GM18508 (cell line): ENCODE measurements around the gene LOC128125822.

Source experiments
- ATAC-seq: cut with Tn5 transposase; IDR thresholded peaks from one replicate; pipeline ENCODE4 v1.9.1; 2021; ENCODE audit warnings: moderate number of reproducible peaks; ENCODE audit not compliant: insufficient read depth, unreplicated experiment

Gene LOC128125822

GRCh38 chr6:63553900-63554299 lies 18.4 kb upstream of the LOC128125822 start:
- ATAC-seq = no peak

GRCh38 chr6:63554782-63555181 lies 17.5 kb upstream of the LOC128125822 start:
- ATAC-seq = no peak

GRCh38 chr6:63556369-63556768 lies 15.9 kb upstream of the LOC128125822 start:
- ATAC-seq = no peak

DNA sequence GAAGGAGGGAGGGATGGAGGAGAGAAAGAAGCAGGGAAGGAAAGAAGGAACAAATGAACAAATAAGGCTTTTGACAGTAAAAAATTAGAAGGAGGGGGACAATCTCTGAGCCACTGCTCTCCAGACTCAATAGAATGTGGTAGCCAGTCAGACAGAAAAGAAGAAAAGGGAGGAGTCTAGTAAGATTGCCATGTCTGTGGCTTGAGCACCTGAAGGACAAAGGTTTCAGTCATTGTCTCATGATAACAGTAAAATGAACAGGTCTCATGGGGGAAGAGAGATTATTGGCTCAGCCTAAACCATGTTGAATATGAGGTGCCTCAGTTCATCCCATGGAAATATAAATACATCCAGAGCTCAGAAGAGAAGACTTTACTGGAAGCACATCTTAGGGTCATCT lies 14.0 kb upstream of the LOC128125822 start:
- ATAC-seq = peak; percentile 69

GRCh38 chr6:63560801-63561287 lies 11.4 kb upstream of the LOC128125822 start:
- no peak for ATAC-seq

DNA sequence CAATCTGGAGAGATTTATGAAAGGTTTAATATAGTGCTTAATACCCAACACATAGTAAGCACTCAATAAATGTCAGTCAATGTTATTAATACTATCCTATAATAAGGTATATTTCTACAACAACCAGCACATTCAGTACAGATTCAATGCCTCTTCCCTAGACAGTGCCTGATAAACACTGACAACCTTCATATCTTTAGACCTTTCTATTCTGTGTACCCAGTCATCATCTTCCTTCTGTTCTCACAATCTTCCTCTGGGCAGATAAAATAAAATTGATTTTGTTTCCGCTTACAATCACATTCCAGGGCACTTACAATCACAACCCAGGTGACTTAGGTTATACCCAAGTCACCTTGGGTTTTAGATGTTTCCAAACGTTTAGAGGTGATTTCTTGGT lies 11.0 kb upstream of the LOC128125822 start:
- ATAC-seq = no peak

GRCh38 chr6:63563235-63563634 lies 9.0 kb upstream of the LOC128125822 start:
- no peak for ATAC-seq

DNA sequence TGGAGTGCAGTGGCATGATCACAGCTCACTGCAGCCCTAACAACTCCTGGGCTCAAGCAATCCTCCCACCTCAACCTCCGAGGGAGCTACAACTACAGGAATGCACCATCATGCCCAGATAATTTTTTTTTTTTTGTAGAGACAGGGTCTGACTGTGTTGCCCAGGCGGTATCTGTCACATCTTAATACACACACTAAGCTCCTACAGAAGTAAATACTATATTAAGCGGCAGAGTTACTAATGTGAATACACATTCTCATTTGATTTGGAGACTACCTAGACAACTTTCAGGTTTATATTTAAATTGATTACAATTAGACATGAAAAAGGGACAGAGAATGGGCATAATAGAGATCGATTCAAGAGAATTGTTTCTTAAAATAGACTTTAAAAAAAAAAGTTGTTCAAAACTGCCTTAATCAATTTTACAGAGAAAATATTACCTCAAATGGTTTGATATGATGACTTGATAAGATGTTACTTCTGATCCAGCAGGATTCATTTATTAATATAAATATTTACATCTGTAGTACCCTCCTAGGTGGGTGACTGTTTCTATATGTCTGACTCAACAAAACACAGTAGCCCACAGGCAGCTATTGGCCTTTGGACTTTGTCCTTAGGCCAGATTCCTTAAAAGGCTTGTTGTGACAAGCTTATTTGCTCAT lies 7.1 kb upstream of the LOC128125822 start:
- no peak for ATAC-seq

DNA sequence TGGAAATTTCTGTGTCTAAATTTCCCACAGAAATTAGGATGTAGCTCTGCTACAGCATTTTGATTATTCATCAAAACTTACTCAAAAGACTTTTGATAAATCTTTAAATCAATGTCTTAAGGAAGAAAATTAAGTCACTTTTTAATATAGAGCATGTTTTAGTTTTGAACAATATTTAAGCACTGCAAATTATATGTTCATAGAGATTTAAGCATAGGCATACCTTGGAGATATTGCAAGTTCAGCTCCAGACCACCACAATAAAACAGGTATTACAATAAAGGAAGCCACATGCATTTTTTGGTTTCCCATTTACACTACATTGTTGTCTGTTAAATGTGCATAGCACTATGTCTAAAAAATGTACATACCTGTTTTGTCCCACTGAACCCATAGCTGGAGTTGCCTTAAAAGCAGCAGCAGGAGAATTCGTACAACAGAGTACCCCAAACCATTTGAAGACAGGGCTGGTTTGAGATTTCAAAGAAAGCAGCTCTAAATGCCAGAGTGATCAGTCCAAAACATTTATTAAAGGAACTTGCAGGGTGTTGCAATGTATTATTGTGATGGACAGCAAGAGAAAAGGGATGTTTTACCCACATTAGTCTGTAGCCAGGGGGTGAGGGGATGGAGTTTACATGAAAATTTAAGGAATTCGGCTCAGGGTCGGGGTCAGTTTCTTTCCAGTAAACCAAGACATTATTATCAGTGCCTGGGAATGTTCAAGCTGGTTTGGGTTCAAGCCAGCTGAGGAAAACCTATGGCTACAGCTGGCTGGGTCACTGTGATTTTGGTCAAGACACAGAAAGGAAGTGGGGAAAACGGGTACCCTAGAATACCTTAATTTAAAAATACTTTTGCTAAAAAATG lies 6.3 kb upstream of the LOC128125822 start:
- no peak for ATAC-seq

DNA sequence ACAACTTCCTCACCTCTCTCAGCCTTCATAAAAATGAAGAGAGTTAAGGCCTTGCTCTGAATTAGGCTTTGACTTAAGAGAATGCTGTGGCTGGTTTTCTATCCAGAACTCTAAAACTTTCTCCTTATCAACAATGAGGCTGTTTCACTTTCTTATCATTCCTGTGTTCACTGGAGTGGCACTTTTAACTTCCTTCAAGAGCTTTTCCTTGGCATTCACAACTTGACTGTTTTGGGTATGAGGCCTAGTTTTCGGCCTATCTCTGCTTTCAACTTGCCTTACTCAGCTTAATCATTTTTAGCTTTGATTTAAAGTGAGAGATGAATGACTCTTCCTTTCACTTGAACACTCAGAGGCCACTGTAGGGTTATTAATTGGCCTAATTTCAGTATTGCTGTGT lies 4.3 kb upstream of the LOC128125822 start:
- ATAC-seq = no peak

DNA sequence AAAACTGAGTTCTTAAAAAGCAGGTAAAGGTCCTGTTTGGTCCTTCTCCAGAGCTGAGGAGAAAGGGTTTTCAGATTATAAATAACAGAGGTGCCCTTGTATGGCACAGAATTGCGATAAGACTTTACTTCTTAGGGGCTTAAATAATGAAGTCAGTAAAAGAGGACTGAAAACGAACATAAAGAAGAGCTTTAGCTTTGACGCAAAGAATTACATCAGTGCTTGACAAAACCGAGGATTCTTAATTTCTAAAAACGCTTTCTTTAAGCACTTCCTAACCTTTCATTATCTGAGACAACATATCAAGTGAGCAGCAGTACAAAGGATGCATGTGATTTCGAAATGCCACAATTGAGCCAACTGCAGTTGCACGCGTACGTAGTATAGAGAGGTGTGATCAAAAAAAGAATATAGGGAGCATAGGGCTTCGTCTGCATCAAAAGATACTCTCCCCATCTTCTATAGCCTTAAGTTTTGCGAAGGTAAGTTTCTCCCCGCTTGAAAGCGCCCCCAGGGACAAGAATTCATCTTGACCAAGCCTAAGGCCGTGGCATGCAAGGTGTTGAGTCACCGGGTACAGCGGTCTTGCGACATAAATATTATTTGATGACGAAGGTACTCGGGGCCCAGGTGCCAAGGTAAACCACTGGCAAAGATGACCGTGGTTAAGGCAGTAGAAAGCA lies 778 bp upstream of the LOC128125822 start:
- peak; percentile 1 for ATAC-seq

DNA sequence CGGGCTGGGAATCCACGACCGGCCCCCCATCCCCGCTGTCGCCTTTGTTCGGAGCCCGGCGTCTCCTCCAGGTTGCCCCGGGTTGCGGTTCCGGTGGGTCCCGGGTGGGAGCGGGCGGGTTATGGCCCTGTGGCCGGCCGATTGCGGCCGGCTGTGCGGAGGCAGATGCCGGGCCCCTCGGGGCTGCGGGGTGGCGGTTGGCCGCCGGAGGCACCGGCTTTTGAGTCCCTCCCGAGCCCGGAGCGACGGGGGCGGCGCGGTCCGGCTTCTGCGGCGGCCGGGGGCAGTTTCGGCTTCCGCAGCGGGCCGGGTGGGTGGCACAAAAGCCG lies 431 bp downstream of the LOC128125822 start:
- ATAC-seq = no peak

GRCh38 chr6:63573076-63573898 lies 1.0 kb downstream of the LOC128125822 start:
- ATAC-seq = peak; percentile 26

- no peak for ATAC-seq
Observed at GRCh38 chr6:63573899-63574553, 1.7 kb downstream of the LOC128125822 start.

- ATAC-seq = no peak
Observed at GRCh38 chr6:63574554-63574900, 2.2 kb downstream of the LOC128125822 start.

DNA sequence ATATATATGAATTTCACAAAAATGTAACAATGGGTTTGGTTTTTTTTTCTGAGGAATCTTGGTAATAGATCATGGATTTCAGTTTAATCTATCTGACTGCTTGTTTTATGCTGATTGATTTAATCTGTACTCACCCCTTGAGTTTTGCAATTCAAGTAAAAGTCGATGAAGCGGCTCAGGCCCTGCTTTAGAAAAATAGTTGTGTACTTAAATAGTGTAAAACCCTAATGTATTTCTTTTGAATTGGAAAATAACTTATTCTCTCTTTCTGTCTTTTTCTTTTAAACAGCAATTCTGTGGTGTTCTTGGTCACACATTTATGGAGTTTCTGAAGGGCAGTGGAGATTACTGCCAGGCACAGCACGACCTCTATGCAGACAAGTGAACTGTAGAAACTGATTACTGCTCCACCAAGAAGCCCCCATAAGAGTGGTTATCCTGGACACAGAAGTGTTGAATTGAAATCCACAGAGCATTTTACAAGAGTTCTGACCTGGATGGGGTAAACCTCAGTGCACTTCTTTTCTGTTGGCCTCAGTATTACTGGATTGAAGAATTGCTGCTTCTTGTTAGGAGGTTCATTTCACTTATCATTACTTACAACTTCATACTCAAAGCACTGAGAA lies 4.0 kb downstream of the LOC128125822 start:
- no peak for ATAC-seq

- ATAC-seq = no peak
Observed at GRCh38 chr6:63576985-63577712, 4.9 kb downstream of the LOC128125822 start.

GRCh38 chr6:63578757-63579156 lies 6.5 kb downstream of the LOC128125822 start:
- no peak for ATAC-seq
